Mesendoderm (in vitro differentiated cells): ENCODE results near the gene NMU.
A peak's percentile ranks its signal among the peaks of the same experiment; 100 is the strongest.

Experiments used
- DNase-seq: peaks from one replicate; pipeline ENCODE4 v3.0.0; 2013
- H2AK5ac ChIP-seq: 2 replicates; pipeline ENCODE4 v1.6.1; 2013; ENCODE audit warnings: low read length, inconsistent platforms
- H2BK120ac ChIP-seq: 2 replicates; pipeline ENCODE4 v1.6.1; 2013; ENCODE audit warnings: low read depth, mild to moderate bottlenecking, low read length, moderate library complexity, mixed read lengths
- H2BK15ac ChIP-seq: replicated peaks from 2 replicates; pipeline ENCODE4 v1.6.1; 2013; ENCODE audit warnings: low read depth, mild to moderate bottlenecking, moderate library complexity
- H2BK5ac ChIP-seq: 2 replicates; pipeline ENCODE4 v1.6.1; 2013; ENCODE audit warnings: low read length, inconsistent platforms
- H3K18ac ChIP-seq: 2 replicates; pipeline ENCODE4 v1.6.1; 2013; ENCODE audit warnings: mild to moderate bottlenecking, low read length, mixed read lengths
- H3K23ac ChIP-seq: one replicate; pipeline ENCODE4 v1.6.1; 2013; ENCODE audit warnings: low read length
- H3K27ac ChIP-seq: 2 replicates; pipeline ENCODE4 v1.5.1; 2013; ENCODE audit warnings: low read depth, mild to moderate bottlenecking, inconsistent platforms, low read length, moderate library complexity
- H3K27me3 ChIP-seq: 2 replicates; pipeline ENCODE4 v1.6.1; 2013; ENCODE audit warnings: low read length, control low read depth, mild to moderate bottlenecking, inconsistent platforms; ENCODE audit not compliant: insufficient read depth, poor library complexity
- H3K36me3 ChIP-seq: 2 replicates; pipeline ENCODE4 v1.6.1; 2013; ENCODE audit warnings: low read length, inconsistent platforms; ENCODE audit not compliant: control insufficient read depth, insufficient read depth
- H3K4ac ChIP-seq: one replicate; pipeline ENCODE4 v1.6.1; 2013; ENCODE audit warnings: low read depth, mild to moderate bottlenecking, low read length, moderate library complexity
- H3K4me1 ChIP-seq: 2 replicates; pipeline ENCODE4 v1.6.1; 2013; ENCODE audit warnings: low read depth, low read length, inconsistent platforms; ENCODE audit not compliant: control insufficient read depth
- H3K4me2 ChIP-seq: 2 replicates; pipeline ENCODE4 v1.6.1; 2013; ENCODE audit warnings: low read length
- H3K4me3 ChIP-seq: 2 replicates; pipeline ENCODE4 v1.5.1; 2013; ENCODE audit warnings: mild to moderate bottlenecking, low read length
- H3K56ac ChIP-seq: one replicate; pipeline ENCODE4 v1.6.1; 2013; ENCODE audit warnings: low read length
- H3K79me1 ChIP-seq: 2 replicates; pipeline ENCODE4 v1.6.1; 2013; ENCODE audit warnings: low read length, inconsistent platforms
- H3K79me2 ChIP-seq: 2 replicates; pipeline ENCODE4 v1.6.1; 2013; ENCODE audit warnings: mild to moderate bottlenecking, low read length; ENCODE audit not compliant: control insufficient read depth, insufficient read depth
- H3K9ac ChIP-seq: 2 replicates; pipeline ENCODE4 v1.6.1; 2013; ENCODE audit warnings: low read length, inconsistent platforms
- H4K5ac ChIP-seq: one replicate; pipeline ENCODE4 v1.6.1; 2013; ENCODE audit warnings: low read length
- H4K8ac ChIP-seq: one replicate; pipeline ENCODE4 v1.6.1; 2013; ENCODE audit warnings: low read depth, mild to moderate bottlenecking, control low read depth, low read length, moderate library complexity
- WGBS: extraction: QIAGEN DNeasy Blood & Tissue Kit; methylation state at CpG from one replicate; pipeline ENCODE4 v1.1.7; 2013; ENCODE audit warnings: low lambda C conversion rate, missing lambda C conversion rate; ENCODE audit not compliant: insufficient coverage; ENCODE audit errors: extremely low coverage; 5-methylcytosine and 5-hydroxymethylcytosine counted together

The NMU gene

GRCh38 chr4:55663145-55663544, 27.0 kb upstream of the NMU start:
- Histone ChIP-seq H3K4ac (no peak overlapping the region), H3K9ac (no peak overlapping the region), H3K4me2 (no peak overlapping the region), H3K18ac (no peak overlapping the region), H4K5ac (no peak overlapping the region), H2BK15ac (no peak overlapping the region), H3K27ac (no peak overlapping the region), H2BK120ac (no peak overlapping the region), H4K8ac (no peak overlapping the region), H3K4me3 (no peak overlapping the region), H3K79me2 (no peaks in the 10 kb centered on the region), H3K36me3 (no peaks in the 10 kb centered on the region), H3K56ac (no peak overlapping the region), H3K79me1 (no peaks in the 10 kb centered on the region), H3K23ac (no peak overlapping the region), H2AK5ac (no peak overlapping the region), H3K27me3 (no peaks in the 10 kb centered on the region), H2BK5ac (no peak overlapping the region), H3K4me1 (no peaks in the 10 kb centered on the region)
- no CpG with 5 or more reads among the region's 6 CpGs for WGBS
- no peak for DNase-seq

DNA sequence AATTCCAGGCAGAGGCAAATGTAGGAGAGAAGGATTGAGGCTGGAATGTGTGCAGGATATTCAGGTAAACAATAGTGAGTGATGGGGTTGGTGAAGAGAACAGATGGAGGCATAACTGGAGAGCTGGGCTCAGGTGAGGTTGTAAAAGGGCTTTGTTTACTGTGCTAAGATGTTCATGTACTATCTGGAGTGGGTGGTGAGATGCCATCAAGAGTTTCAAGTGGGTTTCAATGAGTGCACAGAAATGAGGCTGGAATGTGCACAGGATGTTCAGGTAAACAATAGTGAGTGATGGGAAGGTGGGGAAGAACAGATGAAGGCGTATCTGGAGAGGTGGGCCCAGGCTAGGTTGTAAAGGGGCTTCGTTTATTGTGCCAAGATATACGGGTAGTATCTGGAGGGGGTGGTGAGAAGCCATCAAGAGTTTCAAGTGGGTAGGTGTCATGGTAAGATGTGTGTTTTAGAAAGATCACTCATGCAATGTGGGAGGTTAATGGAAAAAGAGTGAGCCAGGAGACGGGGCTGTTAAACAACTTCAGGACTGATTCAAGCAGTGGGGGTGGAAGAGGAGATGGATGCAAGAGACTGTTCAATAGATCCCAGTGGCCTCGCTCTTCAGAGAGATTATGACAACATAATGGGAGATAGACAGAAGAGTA, 25.4 kb upstream of the NMU start:
- no peak overlapping the region for H2BK5ac ChIP-seq
- no peak overlapping the region for H3K18ac ChIP-seq
- H3K4me1 ChIP-seq: no peaks in the 10 kb centered on the region
- no peak overlapping the region for H2BK120ac ChIP-seq
- no peak overlapping the region for H4K5ac ChIP-seq
- H4K8ac ChIP-seq: no peak overlapping the region
- H3K56ac ChIP-seq: no peak overlapping the region
- no peak overlapping the region for H3K9ac ChIP-seq
- no peak overlapping the region for H2BK15ac ChIP-seq
- H3K27ac ChIP-seq: no peak overlapping the region
- no peak overlapping the region for H3K23ac ChIP-seq
- no peaks in the 10 kb centered on the region for H3K79me2 ChIP-seq
- H3K27me3 ChIP-seq: no peaks in the 10 kb centered on the region
- H3K79me1 ChIP-seq: no peaks in the 10 kb centered on the region
- H3K36me3 ChIP-seq: no peaks in the 10 kb centered on the region
- WGBS: no CpG with 5 or more reads among the region's 5 CpGs
- H3K4ac ChIP-seq: no peak overlapping the region
- no peak for DNase-seq
- H3K4me2 ChIP-seq: no peak overlapping the region
- no peak overlapping the region for H2AK5ac ChIP-seq
- H3K4me3 ChIP-seq: no peak overlapping the region

GRCh38 chr4:55658657-55659056, 22.6 kb upstream of the NMU start:
- Histone ChIP-seq H3K23ac (no peak overlapping the region), H3K9ac (no peak overlapping the region), H3K4me3 (no peak overlapping the region), H4K5ac (no peak overlapping the region), H3K79me2 (no peaks in the 10 kb centered on the region), H2BK5ac (no peak overlapping the region), H2BK120ac (no peak overlapping the region), H3K79me1 (no peaks in the 10 kb centered on the region), H3K56ac (no peak overlapping the region), H3K4me2 (no peak overlapping the region), H3K4ac (no peak overlapping the region), H2BK15ac (no peak overlapping the region), H3K27me3 (no peaks in the 10 kb centered on the region), H4K8ac (no peak overlapping the region), H3K4me1 (no peaks in the 10 kb centered on the region), H3K18ac (no peak overlapping the region), H3K27ac (no peak overlapping the region), H3K36me3 (no peaks in the 10 kb centered on the region), H2AK5ac (no peak overlapping the region)
- DNase-seq: no peak
- WGBS: no CpG with 5 or more reads among the region's 5 CpGs

DNA sequence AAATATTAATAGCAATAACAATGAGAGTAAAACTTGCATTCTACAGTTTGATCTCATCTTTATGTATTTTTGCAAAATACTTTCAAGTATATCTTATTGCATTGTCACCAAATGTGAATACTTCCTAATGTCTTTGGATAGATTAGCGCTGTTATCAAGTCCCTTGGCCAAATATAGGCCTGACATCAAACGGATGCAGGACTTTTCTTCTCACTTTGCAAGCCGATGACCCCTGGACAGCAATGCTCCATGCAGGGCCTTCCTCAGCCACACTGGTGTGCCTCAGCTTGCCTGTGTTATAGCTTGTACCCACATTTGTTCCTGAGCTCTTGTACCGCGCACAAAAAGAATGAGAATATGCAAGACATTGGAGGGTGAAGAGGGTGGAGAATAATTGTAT, 18.0 kb upstream of the NMU start:
- no peaks in the 10 kb centered on the region for H3K4me1 ChIP-seq
- no peak overlapping the region for H2AK5ac ChIP-seq
- H3K18ac ChIP-seq: no peak overlapping the region
- H3K56ac ChIP-seq: no peak overlapping the region
- H3K4me2 ChIP-seq: no peak overlapping the region
- no peak overlapping the region for H4K5ac ChIP-seq
- H3K23ac ChIP-seq: no peak overlapping the region
- no peak overlapping the region for H2BK5ac ChIP-seq
- H2BK120ac ChIP-seq: no peak overlapping the region
- no peaks in the 10 kb centered on the region for H3K79me2 ChIP-seq
- H3K27ac ChIP-seq: no peak overlapping the region
- DNase-seq: no peak
- H2BK15ac ChIP-seq: no peak overlapping the region
- no peak overlapping the region for H3K9ac ChIP-seq
- no peak overlapping the region for H4K8ac ChIP-seq
- no peaks in the 10 kb centered on the region for H3K36me3 ChIP-seq
- no peaks in the 10 kb centered on the region for H3K27me3 ChIP-seq
- WGBS: no CpG with 5 or more reads among the region's 5 CpGs
- H3K4ac ChIP-seq: no peak overlapping the region
- no peak overlapping the region for H3K4me3 ChIP-seq
- no peaks in the 10 kb centered on the region for H3K79me1 ChIP-seq

DNA sequence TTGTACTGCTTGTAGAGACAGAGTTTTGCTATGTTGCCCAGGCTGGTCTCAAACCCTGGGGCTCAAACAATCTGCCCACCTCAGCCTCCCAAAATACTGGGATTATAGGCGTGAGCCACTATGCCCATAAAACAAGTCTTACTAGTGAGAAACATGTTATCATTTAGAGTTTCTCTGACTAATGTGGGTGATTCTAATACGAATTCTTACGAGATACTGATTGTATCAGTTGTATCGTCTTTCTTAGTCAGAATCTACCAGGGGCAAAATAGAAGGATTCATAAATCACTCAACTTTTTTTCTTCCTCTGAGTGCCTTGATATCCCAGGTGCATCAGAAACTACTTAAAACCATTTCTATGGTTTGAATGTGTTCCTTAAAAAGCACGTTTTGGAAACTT, 14.4 kb upstream of the NMU start:
- no peak overlapping the region for H3K27ac ChIP-seq
- no peak overlapping the region for H3K4me3 ChIP-seq
- no peak overlapping the region for H3K4ac ChIP-seq
- H3K4me1 ChIP-seq: no peaks in the 10 kb centered on the region
- H3K36me3 ChIP-seq: no peaks in the 10 kb centered on the region
- WGBS: no CpG with 5 or more reads among the region's 5 CpGs
- no peak overlapping the region for H3K23ac ChIP-seq
- H2BK15ac ChIP-seq: no peak overlapping the region
- no peak overlapping the region for H4K5ac ChIP-seq
- no peak overlapping the region for H3K18ac ChIP-seq
- no peak overlapping the region for H2AK5ac ChIP-seq
- H2BK120ac ChIP-seq: no peak overlapping the region
- H3K9ac ChIP-seq: no peak overlapping the region
- no peak overlapping the region for H3K4me2 ChIP-seq
- no peaks in the 10 kb centered on the region for H3K27me3 ChIP-seq
- no peak overlapping the region for H2BK5ac ChIP-seq
- H3K79me2 ChIP-seq: no peaks in the 10 kb centered on the region
- no peak overlapping the region for H3K56ac ChIP-seq
- no peak overlapping the region for H4K8ac ChIP-seq
- DNase-seq: no peak
- H3K79me1 ChIP-seq: no peaks in the 10 kb centered on the region

DNA sequence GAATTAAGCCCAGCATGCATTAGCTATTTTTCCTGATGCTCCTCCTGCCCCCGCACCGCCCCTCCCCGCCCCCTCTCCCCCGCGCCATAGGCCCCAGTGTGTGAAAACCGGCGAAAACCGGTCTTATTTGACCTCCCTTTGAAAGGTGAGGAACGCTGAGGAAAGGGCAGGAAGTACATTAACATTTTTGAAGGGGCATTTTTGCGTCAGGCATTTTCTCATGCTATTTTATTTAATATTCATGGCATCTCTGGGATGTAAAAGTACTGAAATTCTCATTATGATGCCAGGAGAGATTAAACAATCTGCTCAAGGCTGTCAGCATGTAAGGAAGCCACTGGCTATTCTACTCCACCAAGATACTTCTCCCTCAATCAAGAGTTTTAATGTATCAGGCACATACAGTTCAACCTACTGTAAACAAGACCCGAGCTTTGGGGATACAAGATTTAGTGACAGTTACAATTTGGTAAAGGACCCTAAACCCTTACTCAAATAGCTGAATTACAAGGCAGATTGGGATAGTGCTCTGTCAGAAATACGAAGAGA, 1.2 kb upstream of the NMU start:
- peak overlapping the region; percentile 4 for H3K9ac ChIP-seq
- no peak overlapping the region for H3K4me3 ChIP-seq
- H3K27me3 ChIP-seq: no peaks in the 10 kb centered on the region

More for the DNA sequence above, 1.2 kb upstream of the NMU start:
- no peak overlapping the region for H2AK5ac ChIP-seq
- no peak overlapping the region for H4K8ac ChIP-seq
- H3K18ac ChIP-seq: no peak overlapping the region
- H3K56ac ChIP-seq: peak overlapping the region; percentile 2
- peak overlapping the region; percentile 19 for H2BK15ac ChIP-seq
- no peak overlapping the region for H3K4ac ChIP-seq
- no peak overlapping the region for H3K27ac ChIP-seq
- H3K79me2 ChIP-seq: no peaks in the 10 kb centered on the region
- no peaks in the 10 kb centered on the region for H3K79me1 ChIP-seq
- no peak overlapping the region for H3K23ac ChIP-seq
- H2BK120ac ChIP-seq: no peak overlapping the region
- no peak overlapping the region for H4K5ac ChIP-seq
- WGBS: no CpG with 5 or more reads among the region's 12 CpGs
- H2BK5ac ChIP-seq: no peak overlapping the region
- H3K4me2 ChIP-seq: no peak overlapping the region
- DNase-seq: peak; percentile 68
- H3K36me3 ChIP-seq: no peaks in the 10 kb centered on the region
- H3K4me1 ChIP-seq: peaks cover 8% of the 10 kb centered on the region
